ENCODE results near the gene BRF1.
A peak's percentile ranks its signal among the peaks of the same experiment; 100 is the strongest.
"Not testable (repeated sequence)": the region's sequence is repeated elsewhere in the genome, so short reads cannot be mapped to it uniquely, and the experiment has no call there.

BRF1 gene

GRCh38 chr14:105332350-105332874 lies 31.6 kb upstream of the BRF1 start:
- no peak for DNase-seq

DNA sequence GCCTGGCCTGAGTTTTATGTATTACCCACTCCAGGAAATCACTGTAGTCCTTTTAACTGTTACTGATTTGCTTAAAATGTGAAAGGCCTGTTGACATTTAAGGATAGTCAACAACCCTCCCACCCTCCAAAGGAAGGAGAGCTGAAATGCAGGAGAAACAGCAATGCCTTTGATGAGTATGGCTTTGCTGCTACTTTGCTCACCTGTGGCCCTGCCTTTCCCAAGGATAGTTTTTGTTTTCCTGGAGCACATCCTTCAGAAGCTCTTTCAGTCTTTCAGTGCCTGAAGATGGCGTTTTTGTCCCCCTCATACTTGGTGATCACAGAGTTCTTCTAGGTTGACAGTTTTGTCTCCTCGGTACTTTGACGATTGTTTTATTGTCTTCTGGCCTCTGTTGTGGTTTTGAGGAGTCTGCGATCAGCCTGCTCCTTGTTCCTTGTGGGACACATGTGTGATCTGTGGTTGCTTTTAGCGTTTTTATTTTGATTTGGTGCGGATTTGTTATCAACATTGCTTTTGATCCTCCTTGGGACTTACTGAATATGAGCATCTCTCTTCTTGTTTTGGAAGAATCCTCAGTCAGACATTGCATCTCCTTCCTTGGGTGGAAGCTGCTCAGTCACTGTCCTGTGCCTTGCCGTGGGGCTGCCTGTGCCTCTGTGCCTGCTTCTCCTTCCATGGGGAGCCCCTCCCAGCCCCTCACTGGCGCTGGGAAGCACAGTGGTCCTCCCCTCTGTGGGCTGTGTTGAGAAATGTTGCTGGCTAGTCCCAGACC lies 31.0 kb upstream of the BRF1 start:
- DNase-seq = no peak

- DNase-seq = no peak
Observed at GRCh38 chr14:105330491-105330895, 29.7 kb upstream of the BRF1 start.

- DNase-seq = no peak
Observed at GRCh38 chr14:105329411-105330150, 28.8 kb upstream of the BRF1 start.

- no peak for DNase-seq
Observed at GRCh38 chr14:105328678-105329390, 28.0 kb upstream of the BRF1 start.

GRCh38 chr14:105328070-105328677 lies 27.4 kb upstream of the BRF1 start:
- no peak for DNase-seq

- DNase-seq = not testable (repeated sequence)
Observed at GRCh38 chr14:105327695-105328045, 26.9 kb upstream of the BRF1 start.

DNA sequence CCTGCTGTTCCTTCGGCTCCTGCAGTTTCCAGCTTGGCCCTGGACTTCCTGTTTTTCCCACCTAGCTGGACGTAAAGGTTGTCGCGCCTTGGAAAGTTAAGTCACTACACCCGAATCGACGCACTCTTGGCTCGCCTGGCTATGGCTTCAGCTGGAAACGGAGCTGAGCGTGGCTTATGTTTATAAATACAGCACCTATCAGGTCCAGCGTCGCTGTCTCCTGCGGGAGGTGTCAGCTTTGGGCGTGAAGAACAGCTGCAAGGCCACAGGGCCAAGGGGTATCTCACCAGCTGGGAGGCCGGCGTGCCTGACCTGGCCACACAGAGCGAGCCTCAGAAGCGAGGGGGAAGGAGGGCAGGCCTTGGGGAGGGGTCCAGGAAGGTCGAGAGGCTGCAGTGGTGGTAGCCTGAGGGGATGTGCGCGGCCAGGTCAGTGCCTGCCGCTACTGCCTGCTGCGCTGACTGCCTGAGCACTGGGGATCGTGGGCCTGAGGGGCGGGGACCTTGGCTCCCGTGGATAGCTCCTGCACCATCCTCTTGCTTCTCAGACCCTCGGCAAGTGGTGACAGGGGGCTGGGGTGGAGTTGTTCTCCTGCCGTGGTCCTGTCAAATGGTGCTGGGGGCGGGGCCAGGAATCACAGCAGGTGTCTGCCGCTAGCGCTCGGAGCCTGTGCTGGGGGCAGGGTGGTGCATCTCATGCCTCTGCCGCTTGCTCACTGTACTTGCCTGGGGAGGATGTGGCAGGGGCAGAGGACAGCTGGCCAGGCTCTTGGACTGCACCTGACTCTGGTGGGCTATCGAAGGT lies 26.3 kb upstream of the BRF1 start:
- no peak for DNase-seq

GRCh38 chr14:105326568-105326867 lies 25.7 kb upstream of the BRF1 start:
- no peak for DNase-seq

DNA sequence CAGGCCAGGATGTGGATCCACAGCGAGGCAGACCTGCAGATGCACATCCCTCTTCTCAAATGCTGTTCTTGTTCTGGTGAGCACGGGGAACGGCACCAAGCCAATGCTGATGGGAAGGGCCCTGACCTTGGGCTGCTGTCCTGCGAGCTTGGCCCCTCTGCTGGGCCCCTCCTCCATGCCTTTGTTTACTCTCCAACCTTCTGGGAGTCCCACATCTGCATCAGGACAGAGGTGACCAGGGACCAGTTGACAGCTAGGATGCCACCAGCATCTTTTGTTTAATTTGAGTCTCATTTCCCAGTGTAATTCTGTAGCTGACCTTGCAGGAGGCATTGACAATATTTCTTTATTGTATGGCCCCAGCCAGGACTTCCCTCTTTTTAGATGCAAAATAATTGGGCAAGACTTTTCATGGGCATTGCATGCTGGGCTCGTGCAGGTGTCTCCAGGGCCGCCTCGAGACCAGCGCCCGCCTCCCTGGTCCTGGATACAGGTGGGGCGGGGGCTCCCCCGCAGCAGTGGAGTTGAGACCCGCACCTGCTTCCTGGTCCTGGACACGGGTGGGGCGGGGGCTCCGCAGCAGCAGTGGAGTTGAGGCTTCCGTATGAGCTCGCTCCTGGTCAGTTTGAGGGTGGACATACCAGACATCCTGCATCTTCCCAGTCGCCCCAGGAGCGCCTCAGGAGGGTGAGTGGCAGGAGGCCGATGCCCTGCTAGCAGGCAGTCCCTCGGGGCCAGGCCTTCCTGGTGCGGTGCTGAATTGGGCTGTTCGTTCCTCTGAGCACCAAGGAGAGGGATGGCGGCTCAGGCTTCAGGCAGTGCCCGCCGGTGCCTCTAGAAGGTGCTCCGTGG lies 25.1 kb upstream of the BRF1 start:
- no peak for DNase-seq

DNA sequence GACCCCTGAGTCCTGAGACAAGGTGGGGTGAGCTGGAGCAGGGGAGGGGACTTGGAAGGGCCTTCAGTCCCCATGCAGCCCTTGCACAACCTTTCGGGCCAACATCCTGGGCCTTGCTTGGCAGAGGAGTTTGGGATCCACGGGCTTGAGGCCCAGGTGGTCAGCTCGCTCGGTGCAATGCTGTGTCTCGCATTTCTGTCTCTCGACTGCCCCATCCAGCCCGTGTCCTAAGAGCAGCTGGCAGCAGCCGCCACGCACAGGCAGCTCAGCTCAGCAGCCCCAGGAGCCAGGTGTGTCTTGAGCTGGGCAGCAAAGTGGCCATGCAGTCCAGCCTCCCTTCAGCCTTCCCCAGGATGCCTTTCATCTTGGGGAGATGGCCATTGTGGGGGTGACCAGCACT lies 24.5 kb upstream of the BRF1 start:
- DNase-seq = no peak

- DNase-seq = no peak
Observed at GRCh38 chr14:105324871-105325270, 24.1 kb upstream of the BRF1 start.

DNA sequence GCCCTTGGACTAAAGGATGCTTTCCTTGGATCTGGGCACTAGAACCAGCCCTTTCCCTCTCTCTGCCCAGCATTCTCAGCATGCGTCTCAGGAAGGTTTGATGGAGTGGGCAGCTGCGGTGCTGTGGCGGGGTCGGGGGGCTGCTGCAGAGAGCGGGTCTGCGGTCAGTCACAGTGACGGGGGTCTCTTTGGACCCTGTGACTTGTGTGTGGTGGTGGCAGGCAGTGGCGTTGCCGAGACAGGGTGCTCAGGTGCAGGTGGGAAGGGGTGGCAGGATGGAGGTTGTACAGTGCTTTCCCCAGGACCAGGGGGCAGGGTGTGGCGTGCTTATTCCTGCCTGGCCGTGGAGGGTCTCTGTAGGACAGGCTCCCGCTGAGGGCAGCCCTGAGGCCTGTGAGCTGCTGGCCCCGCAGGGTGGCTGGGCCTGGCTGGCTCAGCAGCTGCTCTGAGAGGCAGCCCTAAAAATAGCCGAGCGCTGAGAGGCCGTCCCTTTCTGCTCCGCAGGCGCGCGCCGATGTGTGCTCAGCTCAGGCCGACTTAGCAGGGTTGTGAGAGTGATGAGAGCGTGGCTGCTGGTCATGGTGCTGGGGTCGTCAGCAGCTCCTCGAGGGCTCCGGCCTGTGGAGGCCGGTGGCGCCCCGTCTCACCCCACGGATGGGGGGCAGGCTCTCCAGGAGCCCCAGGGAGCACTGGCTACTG lies 23.4 kb upstream of the BRF1 start:
- no peak for DNase-seq

GRCh38 chr14:105323663-105324062 lies 22.9 kb upstream of the BRF1 start:
- no peak for DNase-seq

DNA sequence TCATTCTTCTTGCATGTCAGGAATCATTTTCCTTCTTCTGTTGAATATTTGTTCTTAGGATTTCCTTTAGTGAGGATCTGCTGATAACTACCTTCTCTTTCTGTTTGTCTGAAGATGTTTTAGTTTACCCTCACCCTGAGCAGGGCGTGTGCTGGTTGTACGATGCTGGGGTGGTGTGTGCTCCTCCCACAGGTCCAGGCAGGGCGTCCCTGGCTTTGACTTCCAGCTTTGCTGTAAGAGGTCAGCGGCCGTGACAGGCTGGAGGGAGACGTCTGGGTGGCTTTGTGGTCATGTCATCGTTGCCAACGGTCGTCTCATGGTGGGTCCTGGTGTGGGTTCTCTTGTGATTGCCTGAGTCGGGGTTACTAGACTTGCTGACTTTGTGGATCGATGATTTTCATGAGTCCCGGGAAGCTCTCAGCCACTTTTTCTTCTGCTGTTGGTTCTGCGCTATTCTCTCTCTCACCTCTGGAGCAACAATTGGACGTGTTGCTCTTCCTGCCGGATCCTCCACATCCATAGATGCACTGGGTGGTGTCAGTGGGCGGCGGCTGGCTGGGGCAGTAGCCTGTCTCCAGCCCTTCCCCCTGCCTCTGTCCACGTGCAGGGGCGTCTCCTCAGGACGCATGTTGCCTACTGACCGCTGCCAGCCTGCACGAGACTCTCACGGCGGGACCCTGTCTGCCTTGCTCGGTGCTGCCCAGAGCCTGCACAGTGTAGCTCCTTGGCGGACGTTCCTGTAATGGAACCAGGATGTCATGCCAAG lies 22.2 kb upstream of the BRF1 start:
- DNase-seq = no peak

- DNase-seq = peak; percentile 48
Observed at GRCh38 chr14:105317546-105317945, 16.7 kb upstream of the BRF1 start.

DNA sequence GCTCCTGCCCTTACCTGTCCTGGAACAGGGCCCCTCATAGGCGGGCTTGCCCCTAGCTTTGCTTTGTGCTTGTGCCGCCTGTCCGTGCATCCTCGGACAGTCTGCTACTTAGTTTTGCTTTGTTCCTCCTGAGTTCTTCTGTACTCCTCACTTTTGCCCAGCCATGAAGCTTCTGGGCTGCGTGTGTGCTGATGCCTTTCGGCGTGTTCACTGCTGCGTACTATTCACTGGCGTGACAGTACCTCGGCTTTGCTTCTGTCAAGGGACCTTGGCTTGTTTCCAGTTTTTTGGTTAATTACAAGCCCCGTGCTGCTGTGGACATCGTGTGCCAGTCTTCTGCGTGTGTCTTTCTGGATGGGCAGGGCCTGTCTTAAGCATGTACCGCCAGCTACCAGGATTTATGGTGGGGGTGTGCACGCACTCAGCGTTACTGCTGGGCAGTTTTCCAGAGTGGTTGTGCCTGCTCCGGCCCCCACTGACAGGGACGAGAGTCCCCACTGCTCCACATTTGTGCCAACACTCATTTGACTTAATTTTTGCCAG lies 16.2 kb upstream of the BRF1 start:
- no peak for DNase-seq

DNA sequence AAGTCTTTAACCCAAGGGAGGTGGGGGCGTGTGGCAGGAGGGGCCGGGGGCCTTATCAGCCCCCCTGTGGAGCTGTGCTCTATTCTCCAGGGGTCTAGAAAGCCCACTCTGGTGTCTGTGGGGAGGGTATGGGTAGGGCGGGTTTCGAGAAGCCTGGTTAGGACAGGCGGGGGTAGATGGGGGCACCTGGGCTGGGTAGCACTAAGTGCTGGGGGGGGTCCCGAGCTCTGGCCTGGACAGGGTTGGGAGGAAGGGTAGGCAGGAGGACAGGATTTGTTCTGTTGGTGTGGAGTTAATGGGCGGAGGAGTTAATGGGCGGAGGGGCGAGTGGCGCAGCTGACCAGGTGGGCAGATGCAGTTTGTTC lies 15.8 kb upstream of the BRF1 start:
- no peak for DNase-seq

- no peak for DNase-seq
Observed at GRCh38 chr14:105315941-105316576, 15.3 kb upstream of the BRF1 start.
